ENCODE measurements around the gene TMEM126A. TPM values are rescaled to one million over a fixed set of nuclear protein-coding genes. Genes with fewer than 3 reads are reported as not detected.
"Not testable (repeated sequence)": the region's sequence is repeated elsewhere in the genome, so short reads cannot be mapped to it uniquely, and the experiment has no call there.

The TMEM126A gene
- total RNA-seq, 4 donors from 2014 or later, result 9.8 to 33.6 (median 28.5) TPM

- Histone ChIP-seq H3K27ac (no peak overlapping the region), H3K4me3 (no peak overlapping the region), H3K9me3 (no peaks in the 10 kb centered on the region), H3K36me3 (peaks cover 0 to 44% (median 4%) of the 10 kb centered on the region in 3 donors), H3K4me1 (peaks cover 0 to 32% (median 15%) of the 10 kb centered on the region in 4 donors), H3K27me3 (no peaks in the 10 kb centered on the region)
- no peak for DNase-seq (ENCODE audit: low spot score in 2 of 2)
- 80 to 96% methylated on average over 1 of the region's 1 CpG for WGBS, 2 donors
- TF ChIP-seq POLR2A (IDR thresholded peaks at IDR 0.05), result no peak
These were observed 3.4 kb downstream of the TMEM126A start for GRCh38 chr11:85651118-85651517.

DNA sequence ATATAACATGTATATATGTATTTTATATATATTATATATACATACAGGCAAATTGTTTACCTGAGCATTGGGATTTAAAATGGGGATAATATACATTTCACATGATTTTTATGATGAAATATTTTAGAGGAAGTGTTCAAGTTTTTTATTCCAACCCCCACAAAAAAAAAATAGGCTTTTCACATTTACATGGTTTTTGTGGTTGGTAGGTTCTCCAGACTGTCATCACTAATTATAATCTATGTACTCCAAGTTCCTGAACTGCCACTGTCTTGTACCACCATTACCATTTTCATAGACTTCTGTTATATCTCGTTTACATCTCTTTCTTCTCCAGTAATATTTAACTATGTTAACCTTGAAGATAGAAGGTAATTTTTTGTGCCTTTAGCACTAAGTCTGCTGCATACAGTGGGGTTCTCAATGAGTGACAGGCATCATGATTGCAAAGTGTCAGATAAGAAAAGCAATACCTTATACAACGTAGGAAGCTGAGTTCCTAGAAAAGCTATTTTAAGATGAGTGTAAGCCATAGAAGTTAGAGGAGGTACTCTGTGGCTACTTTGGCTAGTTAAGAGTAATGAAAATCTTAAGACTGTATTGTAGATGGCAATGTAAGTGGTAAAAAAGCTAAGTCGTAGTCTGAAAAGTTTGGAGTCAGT is 5.2 kb downstream of the TMEM126A start:
- H3K27me3 ChIP-seq, result no peaks in the 10 kb centered on the region
- H3K4me1 ChIP-seq, result peaks cover 0 to 37% (median 8%) of the 10 kb centered on the region in 4 donors
- TF ChIP-seq POLR2A (IDR thresholded peaks at IDR 0.05) (no peak), EP300 (IDR thresholded peaks at IDR 0.05) (no peak), CTCF (IDR thresholded peaks at IDR 0.05) (no peak)
- WGBS, 2 donors, result 61 to 76% methylated on average over 3 of the region's 3 CpGs
- no peaks in the 10 kb centered on the region for H3K9me3 ChIP-seq
- no peak for DNase-seq (ENCODE audit: low spot score in 2 of 2)
- peaks cover 0 to 59% (median 4%) of the 10 kb centered on the region in 3 donors for H3K36me3 ChIP-seq
- H3K4me3 ChIP-seq, result no peak overlapping the region
- H3K27ac ChIP-seq, result no peak overlapping the region

- Histone ChIP-seq H3K36me3 (peaks cover 0 to 59% (median 4%) of the 10 kb centered on the region in 3 donors), H3K4me1 (peaks cover 0 to 39% (median 4%) of the 10 kb centered on the region in 4 donors)
- H3K27ac ChIP-seq; H3K4me3 ChIP-seq; H3K27me3 ChIP-seq; H3K9me3 ChIP-seq; DNase-seq (ENCODE audit: low spot score in 2 of 2): not testable (repeated sequence)
- 92 to 95% methylated on average over 4 of the region's 4 CpGs for WGBS, 2 donors
These were observed 6.6 kb downstream of the TMEM126A start for GRCh38 chr11:85654343-85654742.

- H3K9me3 ChIP-seq, result no peaks in the 10 kb centered on the region
- H3K36me3 ChIP-seq, result peaks cover 0 to 54% (median 4%) of the 10 kb centered on the region in 3 donors
- H3K4me1 ChIP-seq, result peaks cover 0 to 56% (median 20%) of the 10 kb centered on the region in 4 donors
- TF ChIP-seq CTCF (IDR thresholded peaks at IDR 0.05) (no peak), POLR2A (IDR thresholded peaks at IDR 0.05) (no peak), EP300 (IDR thresholded peaks at IDR 0.05) (no peak)
- no peak overlapping the region for H3K4me3 ChIP-seq
- no peak for DNase-seq (ENCODE audit: low spot score in 2 of 2)
- no peak overlapping the region for H3K27ac ChIP-seq
- H3K27me3 ChIP-seq, result no peaks in the 10 kb centered on the region
- 78 to 80% methylated on average over 1 of the region's 1 CpG for WGBS, 2 donors
These were observed 9.0 kb downstream of the TMEM126A start for GRCh38 chr11:85656777-85657176.

DNA sequence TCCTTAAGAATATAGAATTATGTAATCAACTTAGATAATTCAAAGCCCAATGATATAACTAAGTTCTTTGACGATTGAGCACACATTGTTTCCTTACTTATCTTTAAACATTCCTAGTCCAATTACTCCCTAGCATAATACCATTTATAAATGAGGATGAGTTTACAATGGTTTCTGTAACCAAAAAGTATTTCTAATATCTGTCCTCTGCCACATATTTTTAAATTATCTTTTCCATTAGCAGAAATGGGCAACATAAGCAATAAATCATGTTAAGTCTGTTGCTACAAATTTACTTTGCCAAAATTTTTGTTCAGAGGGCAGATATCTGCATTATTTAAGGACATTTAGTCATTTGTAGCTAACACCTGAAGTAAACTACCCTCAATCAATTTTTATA is 10.4 kb downstream of the TMEM126A start:
- no peak for DNase-seq (ENCODE audit: low spot score in 2 of 2)
- no peak overlapping the region for H3K27ac ChIP-seq
- peaks cover 0 to 67% (median 29%) of the 10 kb centered on the region in 4 donors for H3K4me1 ChIP-seq
- peaks cover 0 to 44% (median 4%) of the 10 kb centered on the region in 3 donors for H3K36me3 ChIP-seq
- WGBS, 2 donors, result 35 to 55% methylated on average over 1 of the region's 1 CpG
- H3K4me3 ChIP-seq, result no peak overlapping the region
- TF ChIP-seq CTCF (IDR thresholded peaks at IDR 0.05) (no peak), POLR2A (IDR thresholded peaks at IDR 0.05) (no peak), EP300 (IDR thresholded peaks at IDR 0.05) (no peak)
- H3K27me3 ChIP-seq, result no peaks in the 10 kb centered on the region
- H3K9me3 ChIP-seq, result no peaks in the 10 kb centered on the region

DNA sequence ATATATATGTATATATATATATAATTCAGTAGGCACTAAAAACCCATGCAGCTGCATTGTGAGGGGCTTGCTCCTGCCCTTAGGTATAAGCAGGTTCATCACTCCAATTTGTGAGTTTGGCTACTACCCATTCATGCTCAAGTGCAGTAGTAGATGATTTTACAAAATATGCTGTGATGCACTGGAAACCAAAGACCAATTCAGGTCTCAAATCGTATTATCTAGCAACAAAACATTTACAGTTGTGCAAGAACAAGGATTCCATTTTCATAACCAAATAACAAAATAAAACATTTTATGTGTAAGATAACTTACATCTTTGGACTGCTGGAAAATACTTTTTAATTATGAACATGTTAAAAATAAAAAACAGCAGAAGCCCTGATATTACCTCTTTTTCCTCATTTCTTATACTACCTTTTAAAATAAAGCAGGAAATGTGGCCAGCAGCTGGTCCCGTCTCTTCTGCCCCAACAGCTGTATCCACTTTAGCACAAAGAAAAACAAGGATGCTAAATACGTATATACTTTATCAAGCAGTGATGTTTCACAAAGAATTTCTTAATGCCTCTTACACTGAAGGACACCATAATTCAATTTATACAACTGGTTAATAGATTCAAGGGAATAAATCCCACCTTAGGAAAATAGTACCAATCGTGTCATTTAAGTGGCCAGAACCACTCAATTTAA is 14.4 kb downstream of the TMEM126A start:
- DNase-seq (ENCODE audit: low spot score in 2 of 2), result no peak
- Histone ChIP-seq H3K4me1 (peaks cover 0 to 68% (median 30%) of the 10 kb centered on the region in 4 donors), H3K27ac (peak overlapping the region in 1 of 4 donors; percentile 99), H3K27me3 (no peaks in the 10 kb centered on the region), H3K4me3 (peak overlapping the region in 1 of 4 donors; percentile 90), H3K36me3 (peaks cover 0 to 10% (median 0%) of the 10 kb centered on the region in 3 donors), H3K9me3 (no peaks in the 10 kb centered on the region)
- TF ChIP-seq POLR2A (IDR thresholded peaks at IDR 0.05), result no peak
- TF ChIP-seq EP300 (IDR thresholded peaks at IDR 0.05), result no peak
- no peak for TF ChIP-seq CTCF (IDR thresholded peaks at IDR 0.05)
- WGBS, 2 donors, result 6 to 7% methylated on average over 4 of the region's 4 CpGs
